ENCODE data around the gene AKAP14. TPM values are rescaled to one million over a fixed set of nuclear protein-coding genes. Genes with fewer than 3 reads are reported as not detected.

AKAP14 gene
- total RNA-seq, 1 donor from 2014 or later, result not detected

DNA sequence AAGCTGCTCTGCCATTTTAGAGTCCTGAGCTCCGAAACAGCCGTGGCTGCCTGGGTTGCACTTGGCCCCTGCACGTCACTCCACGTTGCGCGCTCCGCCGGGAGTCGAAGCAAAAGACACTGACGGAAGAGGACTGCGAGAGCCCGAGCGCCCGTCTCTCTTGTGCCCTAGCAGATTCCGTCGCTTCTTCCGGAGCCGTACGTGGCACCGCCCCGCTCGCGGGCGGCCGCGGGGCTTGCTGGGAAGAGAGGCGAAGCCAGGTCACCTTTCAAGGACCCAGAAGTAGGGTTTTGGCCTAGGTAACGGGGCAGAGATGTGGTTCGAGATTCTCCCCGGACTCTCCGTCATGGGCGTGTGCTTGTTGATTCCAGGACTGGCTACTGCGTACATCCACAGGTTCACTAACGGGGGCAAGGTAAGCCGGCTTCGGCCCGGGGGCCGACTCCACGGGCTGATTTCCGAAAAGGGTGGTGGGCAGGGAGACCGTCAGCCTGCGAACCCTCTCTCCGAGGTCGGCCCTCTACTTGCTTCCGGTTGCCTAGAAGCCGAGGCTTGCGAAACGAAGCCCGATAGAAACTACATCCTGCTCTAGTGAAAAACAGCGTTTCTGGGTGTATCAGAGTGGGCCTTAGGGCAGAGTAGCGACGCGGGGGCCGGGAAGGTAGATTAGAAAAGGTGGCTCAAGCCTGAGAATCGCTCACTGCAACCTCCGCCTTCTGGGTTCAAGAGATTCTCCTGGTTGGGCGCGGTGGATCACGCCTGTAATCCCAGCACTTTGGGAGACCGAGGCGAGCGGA, 23.9 kb upstream of the AKAP14 start, which contains the start of the genes NDUFA1 and RNF113A:
Gene NDUFA1 (plus strand): TSS at position 234 of the 797 bp plus-strand sequence. CDS start 80 bp downstream, at position 314.
Gene RNF113A (minus strand): TSS at position 135 of the 797 bp plus-strand sequence. CDS start 120 bp downstream, at position 15.
- H3K27ac Mint-ChIP-seq, result peak within 1 kb of the TSS; percentile 97
- TF ChIP-seq, protein P1, sequence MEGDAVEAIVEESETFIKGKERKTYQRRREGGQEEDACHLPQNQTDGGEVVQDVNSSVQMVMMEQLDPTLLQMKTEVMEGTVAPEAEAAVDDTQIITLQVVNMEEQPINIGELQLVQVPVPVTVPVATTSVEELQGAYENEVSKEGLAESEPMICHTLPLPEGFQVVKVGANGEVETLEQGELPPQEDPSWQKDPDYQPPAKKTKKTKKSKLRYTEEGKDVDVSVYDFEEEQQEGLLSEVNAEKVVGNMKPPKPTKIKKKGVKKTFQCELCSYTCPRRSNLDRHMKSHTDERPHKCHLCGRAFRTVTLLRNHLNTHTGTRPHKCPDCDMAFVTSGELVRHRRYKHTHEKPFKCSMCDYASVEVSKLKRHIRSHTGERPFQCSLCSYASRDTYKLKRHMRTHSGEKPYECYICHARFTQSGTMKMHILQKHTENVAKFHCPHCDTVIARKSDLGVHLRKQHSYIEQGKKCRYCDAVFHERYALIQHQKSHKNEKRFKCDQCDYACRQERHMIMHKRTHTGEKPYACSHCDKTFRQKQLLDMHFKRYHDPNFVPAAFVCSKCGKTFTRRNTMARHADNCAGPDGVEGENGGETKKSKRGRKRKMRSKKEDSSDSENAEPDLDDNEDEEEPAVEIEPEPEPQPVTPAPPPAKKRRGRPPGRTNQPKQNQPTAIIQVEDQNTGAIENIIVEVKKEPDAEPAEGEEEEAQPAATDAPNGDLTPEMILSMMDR (IDR thresholded peaks at IDR 0.05; ENCODE audit: unreplicated experiment), result no peak
- H3K27me3 Mint-ChIP-seq, result no peaks in the 10 kb centered on the region
- peaks cover 4% of the 10 kb centered on the region for H3K9me3 Mint-ChIP-seq (ENCODE audit: low read depth)
- peak; percentile 38 for DNase-seq (ENCODE audit: low spot score, unreplicated experiment)
- peak within 1 kb of the TSS; percentile 84 for H3K4me3 Mint-ChIP-seq (ENCODE audit: low read depth)
- peaks cover 4% of the 10 kb centered on the region for H3K36me3 Mint-ChIP-seq (ENCODE audit: insufficient read depth)
- peaks cover 4% of the 10 kb centered on the region for H3K4me1 Mint-ChIP-seq (ENCODE audit: low read depth)

DNA sequence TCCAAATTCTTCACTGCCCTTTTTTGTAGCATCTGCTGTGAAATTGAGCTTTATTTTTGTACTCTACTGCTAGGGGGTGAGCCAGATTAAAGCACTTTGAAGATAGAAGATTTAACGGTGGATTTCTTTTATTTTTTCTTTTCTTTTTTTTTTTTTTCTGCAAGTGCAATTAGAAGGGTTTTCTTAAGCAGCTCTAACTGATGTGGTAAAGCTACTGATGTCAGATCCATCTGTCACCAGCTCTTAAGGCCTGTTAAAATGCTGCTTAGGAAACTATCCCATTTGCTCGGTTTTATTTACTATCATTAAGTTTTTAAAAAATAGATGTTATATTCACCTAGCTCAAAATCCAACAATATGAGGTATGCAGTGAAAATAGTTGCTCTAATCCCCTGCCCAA, 17.0 kb upstream of the AKAP14 start:
- no peaks in the 10 kb centered on the region for H3K4me1 Mint-ChIP-seq (ENCODE audit: low read depth)
- DNase-seq (ENCODE audit: low spot score, unreplicated experiment), result no peak
- H3K27ac Mint-ChIP-seq, result no peak overlapping the region
- H3K4me3 Mint-ChIP-seq (ENCODE audit: low read depth), result no peak overlapping the region
- no peaks in the 10 kb centered on the region for H3K27me3 Mint-ChIP-seq
- peaks cover 3% of the 10 kb centered on the region for H3K9me3 Mint-ChIP-seq (ENCODE audit: low read depth)
- H3K36me3 Mint-ChIP-seq (ENCODE audit: insufficient read depth), result peaks cover 1% of the 10 kb centered on the region
- TF ChIP-seq, protein P1 (IDR thresholded peaks at IDR 0.05; ENCODE audit: unreplicated experiment), result no peak

DNA sequence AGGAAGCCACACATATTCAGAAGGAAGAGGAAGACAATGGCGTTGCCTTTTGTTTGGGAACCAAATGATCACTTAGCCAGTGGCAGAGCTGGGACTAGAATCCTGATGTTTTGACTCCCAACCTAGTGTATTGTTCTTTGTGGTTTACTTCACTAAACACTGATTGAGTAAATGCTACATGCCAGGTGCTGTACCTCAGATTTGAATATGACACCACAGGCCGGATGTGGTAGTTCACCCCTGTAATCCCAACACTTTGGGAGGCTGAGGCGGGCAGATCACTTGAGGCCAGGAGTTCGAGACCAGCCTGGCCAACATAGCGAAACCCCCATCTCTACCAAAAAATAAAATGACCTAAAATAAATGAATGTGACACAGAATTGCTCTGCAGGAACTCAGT, 15.6 kb upstream of the AKAP14 start:
- H3K4me1 Mint-ChIP-seq (ENCODE audit: low read depth), result no peaks in the 10 kb centered on the region

DNA sequence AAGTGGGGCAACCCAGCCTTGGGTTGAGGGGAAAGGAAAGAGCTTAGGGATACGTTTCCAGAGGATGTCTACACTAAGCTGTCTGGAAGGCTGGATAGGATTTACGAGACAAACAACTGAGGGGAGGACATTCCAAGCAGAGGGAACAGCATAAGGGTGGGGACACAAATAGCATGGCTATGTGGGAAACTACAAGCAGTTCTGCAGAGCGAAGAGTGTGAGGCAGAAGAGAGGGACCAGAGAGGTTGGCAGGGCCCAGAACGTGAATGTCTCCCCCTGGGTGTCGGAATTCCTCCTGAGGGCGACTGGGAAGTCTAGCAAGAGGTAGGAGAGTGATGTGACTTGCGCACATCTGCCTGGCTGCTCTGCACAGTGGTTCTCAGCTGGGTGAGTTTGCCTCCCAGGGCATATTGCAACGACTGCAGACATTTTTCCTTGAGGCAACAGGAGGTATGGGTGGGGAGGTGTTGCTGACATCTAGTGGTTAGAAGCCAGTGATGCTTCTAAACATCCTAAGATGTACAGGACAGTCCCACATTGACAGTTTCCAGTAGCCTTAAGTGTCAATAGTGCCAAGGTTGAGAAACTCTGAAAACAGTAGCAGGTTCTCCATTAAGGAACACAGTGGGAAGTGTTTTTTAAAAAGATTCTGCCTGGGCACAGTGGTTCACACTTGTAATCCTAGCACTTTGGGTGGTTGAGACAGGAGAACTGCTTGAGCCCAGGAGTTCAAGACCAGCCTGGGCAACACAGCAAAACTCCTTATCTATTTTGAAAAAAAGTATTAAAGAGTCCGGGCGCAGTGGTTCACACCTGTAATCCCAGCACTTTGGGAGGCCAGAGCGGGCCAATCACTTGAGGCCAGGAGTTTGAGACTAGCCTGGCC, 14.9 kb upstream of the AKAP14 start:
- H3K36me3 Mint-ChIP-seq (ENCODE audit: insufficient read depth), result peaks cover 1% of the 10 kb centered on the region
- TF ChIP-seq, protein P1 (IDR thresholded peaks at IDR 0.05; ENCODE audit: unreplicated experiment), result peak; percentile 57
- no peak overlapping the region for H3K27ac Mint-ChIP-seq
- no peaks in the 10 kb centered on the region for H3K27me3 Mint-ChIP-seq
- no peaks in the 10 kb centered on the region for H3K4me1 Mint-ChIP-seq (ENCODE audit: low read depth)
- DNase-seq (ENCODE audit: low spot score, unreplicated experiment), result no peak
- no peak overlapping the region for H3K4me3 Mint-ChIP-seq (ENCODE audit: low read depth)
- peaks cover 3% of the 10 kb centered on the region for H3K9me3 Mint-ChIP-seq (ENCODE audit: low read depth)

More for the DNA sequence above, 15.6 kb upstream of the AKAP14 start:
- H3K9me3 Mint-ChIP-seq (ENCODE audit: low read depth), result peaks cover 3% of the 10 kb centered on the region
- TF ChIP-seq, protein P1 (IDR thresholded peaks at IDR 0.05; ENCODE audit: unreplicated experiment), result no peak
- no peak overlapping the region for H3K4me3 Mint-ChIP-seq (ENCODE audit: low read depth)
- H3K36me3 Mint-ChIP-seq (ENCODE audit: insufficient read depth), result peaks cover 1% of the 10 kb centered on the region
- no peak for DNase-seq (ENCODE audit: low spot score, unreplicated experiment)
- H3K27ac Mint-ChIP-seq, result peak overlapping the region; percentile 62
- H3K27me3 Mint-ChIP-seq, result no peaks in the 10 kb centered on the region
